ENCODE data around the gene ZSCAN21. TPM values are rescaled to one million over a fixed set of nuclear protein-coding genes. Genes with fewer than 3 reads are reported as not detected.

Gene ZSCAN21
- total and polyA plus RNA-seq, 7 donors: 6.8 to 25.6 (median 12.2) TPM

DNA sequence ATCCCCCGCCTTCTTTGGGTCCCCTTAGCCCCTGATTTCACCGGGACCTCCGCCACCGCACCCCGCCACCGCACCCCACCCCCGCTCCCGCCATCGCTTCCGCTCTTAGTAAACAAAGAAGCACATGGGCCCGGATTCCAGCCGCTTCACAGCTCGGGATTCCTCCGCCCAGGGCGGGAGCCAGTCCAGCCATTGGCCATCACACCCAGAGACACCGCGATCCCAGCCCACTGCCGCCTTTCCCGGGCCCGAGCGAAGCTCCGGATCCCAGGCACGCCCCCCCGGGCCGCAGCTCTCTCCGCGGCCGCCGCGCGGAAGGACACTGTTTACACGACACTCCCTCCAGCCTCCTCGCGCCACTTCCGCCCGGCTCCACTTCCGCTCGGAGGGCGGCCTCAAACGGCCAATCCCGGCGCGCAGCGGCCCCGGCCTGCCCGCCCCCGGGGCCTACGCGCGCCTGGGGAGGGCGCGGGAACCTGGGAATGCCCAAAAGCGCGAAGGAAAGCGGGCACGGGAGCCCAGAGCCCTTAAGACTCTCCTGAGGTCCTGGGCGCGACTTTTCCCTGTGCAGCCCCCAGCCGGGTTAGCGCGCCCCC is 50.9 kb downstream of the ZSCAN21 start:
- ATAC-seq: peak; percentile 90 to 93 (median 92)
- peaks cover 9 to 68% of the 10 kb centered on the region in 2 donors for H3K36me3 ChIP-seq (ENCODE audit: insufficient read depth in 1 of 2, low read depth in 1 of 2)
- intact Hi-C loops (cut with DNase I): loop anchor here in 1 of 2 donors (1.0 to 2.0 kb wide), 2 partner anchors 19 to 52 kb away; partner anchors contain the start of genes CNPY4, TAF6 and ZSCAN21

DNA sequence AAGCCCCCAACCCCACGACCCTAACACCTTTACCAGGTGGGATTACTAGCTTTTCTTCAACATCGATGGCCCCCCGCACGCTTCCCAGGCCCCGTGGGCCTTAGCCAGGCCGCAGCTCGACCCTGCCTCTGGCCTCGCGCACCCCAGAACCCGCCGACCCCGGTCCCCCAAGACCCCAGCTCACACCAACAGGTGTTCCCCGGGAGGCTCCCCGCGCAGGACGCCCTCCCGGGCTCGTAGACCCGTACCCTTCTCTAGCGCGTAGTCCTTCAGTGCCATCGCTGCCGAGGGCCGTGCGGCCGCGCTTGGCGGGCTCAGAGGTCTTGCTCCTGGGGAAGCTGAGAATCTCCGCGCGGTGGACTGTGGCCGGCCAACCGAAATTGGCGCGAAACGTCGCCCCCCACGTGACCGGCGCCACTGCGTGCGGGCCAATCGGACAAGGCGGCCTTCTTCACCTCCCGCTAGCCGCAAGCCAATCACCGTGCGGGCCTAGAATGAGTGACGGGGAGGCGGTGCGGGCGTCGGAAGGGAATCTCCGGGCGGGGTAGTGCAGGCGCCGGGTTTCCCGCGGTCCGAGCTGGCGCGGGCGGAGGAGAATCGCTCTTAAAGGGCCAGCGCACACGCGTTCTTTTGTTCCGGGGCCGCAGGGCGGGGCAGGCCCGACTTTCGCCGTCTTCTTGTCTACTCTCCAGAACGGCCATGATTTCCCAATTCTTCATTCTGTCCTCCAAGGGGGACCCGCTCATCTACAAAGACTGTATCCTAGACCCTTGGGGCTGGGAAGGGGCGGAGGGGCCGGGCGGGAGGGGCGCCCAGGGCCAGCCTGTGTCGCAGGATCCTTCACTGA is 51.7 kb downstream of the ZSCAN21 start, which contains the start of the genes AP4M1 and MCM7:
Gene AP4M1, plus strand, starts transcription at position 628 of the 847 bp plus-strand sequence. Its CDS starts 72 bp downstream, at position 700.
Gene MCM7, minus strand, starts transcription at position 382 of the 847 bp plus-strand sequence. Its CDS starts 103 bp downstream, at position 279.
- H3K27ac ChIP-seq: peak within 1 kb of the TSS; percentile 90
- DNase-seq (peak; percentile 99 to 100), ATAC-seq (peak; percentile 94 to 95 (median 95))
- TF ChIP-seq, protein P1, sequence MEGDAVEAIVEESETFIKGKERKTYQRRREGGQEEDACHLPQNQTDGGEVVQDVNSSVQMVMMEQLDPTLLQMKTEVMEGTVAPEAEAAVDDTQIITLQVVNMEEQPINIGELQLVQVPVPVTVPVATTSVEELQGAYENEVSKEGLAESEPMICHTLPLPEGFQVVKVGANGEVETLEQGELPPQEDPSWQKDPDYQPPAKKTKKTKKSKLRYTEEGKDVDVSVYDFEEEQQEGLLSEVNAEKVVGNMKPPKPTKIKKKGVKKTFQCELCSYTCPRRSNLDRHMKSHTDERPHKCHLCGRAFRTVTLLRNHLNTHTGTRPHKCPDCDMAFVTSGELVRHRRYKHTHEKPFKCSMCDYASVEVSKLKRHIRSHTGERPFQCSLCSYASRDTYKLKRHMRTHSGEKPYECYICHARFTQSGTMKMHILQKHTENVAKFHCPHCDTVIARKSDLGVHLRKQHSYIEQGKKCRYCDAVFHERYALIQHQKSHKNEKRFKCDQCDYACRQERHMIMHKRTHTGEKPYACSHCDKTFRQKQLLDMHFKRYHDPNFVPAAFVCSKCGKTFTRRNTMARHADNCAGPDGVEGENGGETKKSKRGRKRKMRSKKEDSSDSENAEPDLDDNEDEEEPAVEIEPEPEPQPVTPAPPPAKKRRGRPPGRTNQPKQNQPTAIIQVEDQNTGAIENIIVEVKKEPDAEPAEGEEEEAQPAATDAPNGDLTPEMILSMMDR (IDR thresholded peaks at IDR 0.05): no peak
- no peaks in the 10 kb centered on the region for H3K9me3 ChIP-seq
- peak within 1 kb of the TSS; percentile 77 for H3K4me3 ChIP-seq
- intact Hi-C loops (cut with DNase I): loop anchor here in 1 of 2 donors (1.0 to 2.0 kb wide), 2 partner anchors 18 to 52 kb away; partner anchors contain the start of genes CNPY4, TAF6 and ZSCAN21
- peaks cover 18% of the 10 kb centered on the region for H3K4me1 ChIP-seq
- H3K36me3 ChIP-seq (ENCODE audit: insufficient read depth in 1 of 2, low read depth in 1 of 2): peaks cover 9 to 67% of the 10 kb centered on the region in 2 donors
- WGBS, 3 donors: 0 to 1% (median 1%) methylated on average over 74 to 80 of the region's 80 CpGs
- no peaks in the 10 kb centered on the region for H3K27me3 ChIP-seq (ENCODE audit: insufficient read depth in 3 of 3, low read length in 2 of 3)

More for the DNA sequence above, 50.9 kb downstream of the ZSCAN21 start:
- Histone ChIP-seq H3K27ac (peak overlapping the region; percentile 90), H3K4me3 (peak overlapping the region; percentile 77), H3K4me1 (peaks cover 18% of the 10 kb centered on the region), H3K27me3 (ENCODE audit: insufficient read depth in 3 of 3, low read length in 2 of 3) (no peaks in the 10 kb centered on the region), H3K9me3 (no peaks in the 10 kb centered on the region)
- TF ChIP-seq, protein P1 (IDR thresholded peaks at IDR 0.05): no peak
- peak; percentile 95 to 97 for DNase-seq
- 0 to 1% (median 1%) methylated on average over 55 to 61 of the region's 61 CpGs for WGBS, 3 donors

DNA sequence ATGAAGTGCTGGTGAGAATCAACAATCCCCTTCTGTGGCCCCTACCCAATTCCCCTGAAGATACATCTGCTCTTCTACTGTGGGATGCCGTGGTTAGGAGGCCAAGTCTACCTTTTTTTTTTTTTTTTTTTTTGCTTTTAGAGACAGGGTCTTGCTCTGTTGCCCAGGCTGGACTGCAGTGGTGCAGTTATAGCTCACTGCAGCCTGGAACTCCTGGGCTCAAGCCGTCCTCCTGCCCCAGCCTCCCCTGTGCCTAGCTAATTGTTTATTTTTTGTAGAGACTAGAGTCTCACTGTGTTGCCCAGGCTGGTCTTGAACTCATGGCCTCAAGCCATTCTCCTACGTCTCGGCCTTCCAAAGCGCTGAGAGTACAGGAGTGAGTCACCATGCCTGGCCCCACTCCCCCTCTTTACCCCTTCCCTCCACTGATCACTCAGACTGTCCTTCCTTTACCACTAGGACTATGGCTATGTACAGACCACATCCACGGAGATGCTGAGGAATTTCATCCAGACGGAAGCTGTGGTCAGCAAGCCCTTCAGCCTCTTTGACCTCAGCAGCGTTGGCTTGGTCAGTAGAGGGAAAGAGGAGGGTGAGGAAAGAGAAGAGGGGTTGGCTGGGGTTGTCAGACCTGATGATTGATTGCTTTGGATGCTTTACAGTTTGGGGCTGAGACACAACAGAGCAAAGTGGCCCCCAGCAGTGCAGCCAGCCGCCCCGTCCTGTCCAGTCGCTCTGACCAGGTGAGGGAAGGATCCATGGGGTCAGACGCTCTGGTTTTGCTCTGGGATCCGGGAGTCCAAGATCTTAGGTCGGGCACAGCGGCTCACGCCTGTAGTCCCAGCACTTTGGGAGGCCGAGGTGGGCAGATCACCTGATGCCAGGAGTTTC is 53.6 kb downstream of the ZSCAN21 start:
- intact Hi-C loops (cut with DNase I): no loop called here
- Histone ChIP-seq H3K36me3 (ENCODE audit: insufficient read depth in 1 of 2, low read depth in 1 of 2) (peaks cover 4 to 65% of the 10 kb centered on the region in 2 donors), H3K4me1 (peaks cover 18% of the 10 kb centered on the region), H3K9me3 (no peaks in the 10 kb centered on the region), H3K27me3 (ENCODE audit: insufficient read depth in 3 of 3, low read length in 2 of 3) (no peaks in the 10 kb centered on the region), H3K27ac (no peak overlapping the region), H3K4me3 (no peak overlapping the region)
- 84 to 88% (median 88%) methylated on average over 17 of the region's 17 CpGs for WGBS, 3 donors
- DNase-seq: no peak
- TF ChIP-seq, protein P1 (IDR thresholded peaks at IDR 0.05): no peak
- no peak for ATAC-seq

DNA sequence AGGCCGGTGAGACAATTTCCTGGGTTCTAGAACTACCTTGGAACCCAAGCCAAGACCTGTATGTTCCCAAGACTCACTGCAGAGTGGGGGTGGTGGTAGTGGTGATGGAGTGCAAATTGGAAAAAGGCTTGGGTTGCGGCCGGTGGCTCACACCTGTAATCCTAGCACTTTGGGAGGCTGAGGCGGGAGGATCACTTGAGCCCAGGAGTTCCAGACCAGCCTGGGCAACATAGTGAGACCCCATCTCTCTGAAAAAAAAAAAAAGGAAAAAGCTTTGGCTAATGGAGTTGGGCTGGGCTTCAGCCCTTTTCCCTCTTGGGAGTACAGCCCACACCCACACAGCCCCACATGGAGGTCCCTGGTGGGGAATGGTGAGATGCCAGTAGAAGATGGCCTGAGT is 56.0 kb downstream of the ZSCAN21 start:
- Histone ChIP-seq H3K36me3 (ENCODE audit: insufficient read depth in 1 of 2, low read depth in 1 of 2) (peaks cover 0 to 72% of the 10 kb centered on the region in 2 donors), H3K27me3 (ENCODE audit: insufficient read depth in 3 of 3, low read length in 2 of 3) (no peaks in the 10 kb centered on the region), H3K4me3 (no peak overlapping the region), H3K27ac (no peak overlapping the region), H3K9me3 (no peaks in the 10 kb centered on the region), H3K4me1 (peaks cover 8% of the 10 kb centered on the region)
- TF ChIP-seq, protein P1 (IDR thresholded peaks at IDR 0.05): no peak
- ATAC-seq (no peak), DNase-seq (no peak)
- intact Hi-C loops (cut with DNase I): no loop called here
- 87 to 92% (median 91%) methylated on average over 4 of the region's 4 CpGs for WGBS, 3 donors
